ENCODE measurements around the gene ANGEL2.

The ANGEL2 gene

GRCh38 chr1:212954514-212954913 is 61.2 kb downstream of the ANGEL2 start:
- H3K4me1 ChIP-seq (ENCODE audit: control insufficient read depth, insufficient read depth, low read length) = peaks cover 9% of the 10 kb centered on the region
- H3K36me3 ChIP-seq (ENCODE audit: control insufficient read depth, insufficient read depth, low read length) = no peaks in the 10 kb centered on the region
- no peak overlapping the region for H3K9ac ChIP-seq (ENCODE audit: low read length)
- no peak overlapping the region for H3K4me3 ChIP-seq (ENCODE audit: low read length)
- no peaks in the 10 kb centered on the region for H3K9me3 ChIP-seq (ENCODE audit: control insufficient read depth, low read length)
- H3K27me3 ChIP-seq (ENCODE audit: control insufficient read depth, insufficient read depth, low read length) = peaks cover 28% of the 10 kb centered on the region

- Histone ChIP-seq H3K4me1 (ENCODE audit: control insufficient read depth, insufficient read depth, low read length) (peaks cover 9% of the 10 kb centered on the region), H3K27me3 (ENCODE audit: control insufficient read depth, insufficient read depth, low read length) (peaks cover 34% of the 10 kb centered on the region), H3K9me3 (ENCODE audit: control insufficient read depth, low read length) (no peaks in the 10 kb centered on the region), H3K36me3 (ENCODE audit: control insufficient read depth, insufficient read depth, low read length) (no peaks in the 10 kb centered on the region), H3K9ac (ENCODE audit: low read length) (no peak overlapping the region), H3K4me3 (ENCODE audit: low read length) (no peak overlapping the region)
Observed at GRCh38 chr1:212953321-212953720, 62.3 kb downstream of the ANGEL2 start.

GRCh38 chr1:212952641-212952976 is 63.1 kb downstream of the ANGEL2 start:
- H3K27me3 ChIP-seq (ENCODE audit: control insufficient read depth, insufficient read depth, low read length) = peaks cover 34% of the 10 kb centered on the region
- no peaks in the 10 kb centered on the region for H3K36me3 ChIP-seq (ENCODE audit: control insufficient read depth, insufficient read depth, low read length)
- no peaks in the 10 kb centered on the region for H3K9me3 ChIP-seq (ENCODE audit: control insufficient read depth, low read length)
- H3K4me3 ChIP-seq (ENCODE audit: low read length) = no peak overlapping the region
- no peak overlapping the region for H3K9ac ChIP-seq (ENCODE audit: low read length)
- peaks cover 9% of the 10 kb centered on the region for H3K4me1 ChIP-seq (ENCODE audit: control insufficient read depth, insufficient read depth, low read length)

- H3K36me3 ChIP-seq (ENCODE audit: control insufficient read depth, insufficient read depth, low read length) = no peaks in the 10 kb centered on the region
- H3K27me3 ChIP-seq (ENCODE audit: control insufficient read depth, insufficient read depth, low read length) = peaks cover 34% of the 10 kb centered on the region
- H3K4me3 ChIP-seq (ENCODE audit: low read length) = no peak overlapping the region
- peaks cover 9% of the 10 kb centered on the region for H3K4me1 ChIP-seq (ENCODE audit: control insufficient read depth, insufficient read depth, low read length)
- no peak overlapping the region for H3K9ac ChIP-seq (ENCODE audit: low read length)
- no peaks in the 10 kb centered on the region for H3K9me3 ChIP-seq (ENCODE audit: control insufficient read depth, low read length)
Observed at GRCh38 chr1:212951947-212952640, 63.6 kb downstream of the ANGEL2 start.

- H3K27me3 ChIP-seq (ENCODE audit: control insufficient read depth, insufficient read depth, low read length) = peaks cover 34% of the 10 kb centered on the region
- H3K9ac ChIP-seq (ENCODE audit: low read length) = peak overlapping the region; percentile 1
Observed at GRCh38 chr1:212951126-212951946, 64.3 kb downstream of the ANGEL2 start.

GRCh38 chr1:212950243-212951125 is 65.2 kb downstream of the ANGEL2 start, which contains the start of gene VASH2:
TSS of gene VASH2 (plus strand) at chr1:212950541. CDS start at chr1:212951543, 1,002 bp downstream.
- peaks cover 9% of the 10 kb centered on the region for H3K4me1 ChIP-seq (ENCODE audit: control insufficient read depth, insufficient read depth, low read length)
- peaks cover 34% of the 10 kb centered on the region for H3K27me3 ChIP-seq (ENCODE audit: control insufficient read depth, insufficient read depth, low read length)
- H3K4me3 ChIP-seq (ENCODE audit: low read length) = peak within 1 kb of the TSS; percentile 34
- H3K36me3 ChIP-seq (ENCODE audit: control insufficient read depth, insufficient read depth, low read length) = no peaks in the 10 kb centered on the region
- H3K9ac ChIP-seq (ENCODE audit: low read length) = peak within 1 kb of the TSS; percentile 59
- no peaks in the 10 kb centered on the region for H3K9me3 ChIP-seq (ENCODE audit: control insufficient read depth, low read length)

More at GRCh38 chr1:212951126-212951946, 64.3 kb downstream of the ANGEL2 start:
- Histone ChIP-seq H3K4me1 (ENCODE audit: control insufficient read depth, insufficient read depth, low read length) (peaks cover 9% of the 10 kb centered on the region), H3K36me3 (ENCODE audit: control insufficient read depth, insufficient read depth, low read length) (no peaks in the 10 kb centered on the region), H3K4me3 (ENCODE audit: low read length) (peak overlapping the region; percentile 34), H3K9me3 (ENCODE audit: control insufficient read depth, low read length) (no peaks in the 10 kb centered on the region)

GRCh38 chr1:212949771-212950170 is 65.9 kb downstream of the ANGEL2 start:
- Histone ChIP-seq H3K36me3 (ENCODE audit: control insufficient read depth, insufficient read depth, low read length) (no peaks in the 10 kb centered on the region), H3K27me3 (ENCODE audit: control insufficient read depth, insufficient read depth, low read length) (peaks cover 34% of the 10 kb centered on the region), H3K4me1 (ENCODE audit: control insufficient read depth, insufficient read depth, low read length) (peaks cover 9% of the 10 kb centered on the region), H3K4me3 (ENCODE audit: low read length) (peak overlapping the region; percentile 34), H3K9me3 (ENCODE audit: control insufficient read depth, low read length) (no peaks in the 10 kb centered on the region), H3K9ac (ENCODE audit: low read length) (peak overlapping the region; percentile 59)

GRCh38 chr1:212946872-212947271 is 68.8 kb downstream of the ANGEL2 start:
- Histone ChIP-seq H3K9me3 (ENCODE audit: control insufficient read depth, low read length) (no peaks in the 10 kb centered on the region), H3K4me1 (ENCODE audit: control insufficient read depth, insufficient read depth, low read length) (peaks cover 9% of the 10 kb centered on the region), H3K27me3 (ENCODE audit: control insufficient read depth, insufficient read depth, low read length) (peaks cover 25% of the 10 kb centered on the region), H3K4me3 (ENCODE audit: low read length) (no peak overlapping the region), H3K9ac (ENCODE audit: low read length) (no peak overlapping the region), H3K36me3 (ENCODE audit: control insufficient read depth, insufficient read depth, low read length) (no peaks in the 10 kb centered on the region)

- H3K4me1 ChIP-seq (ENCODE audit: control insufficient read depth, insufficient read depth, low read length) = peaks cover 5% of the 10 kb centered on the region
- peaks cover 14% of the 10 kb centered on the region for H3K27me3 ChIP-seq (ENCODE audit: control insufficient read depth, insufficient read depth, low read length)
- no peaks in the 10 kb centered on the region for H3K9me3 ChIP-seq (ENCODE audit: control insufficient read depth, low read length)
- no peak overlapping the region for H3K9ac ChIP-seq (ENCODE audit: low read length)
- no peaks in the 10 kb centered on the region for H3K36me3 ChIP-seq (ENCODE audit: control insufficient read depth, insufficient read depth, low read length)
- H3K4me3 ChIP-seq (ENCODE audit: low read length) = no peak overlapping the region
Observed at GRCh38 chr1:212945463-212946160, 70.1 kb downstream of the ANGEL2 start.

GRCh38 chr1:212945056-212945455 is 70.6 kb downstream of the ANGEL2 start:
- H3K4me1 ChIP-seq (ENCODE audit: control insufficient read depth, insufficient read depth, low read length) = peaks cover 4% of the 10 kb centered on the region
- H3K36me3 ChIP-seq (ENCODE audit: control insufficient read depth, insufficient read depth, low read length) = no peaks in the 10 kb centered on the region
- no peak overlapping the region for H3K9ac ChIP-seq (ENCODE audit: low read length)
- H3K9me3 ChIP-seq (ENCODE audit: control insufficient read depth, low read length) = no peaks in the 10 kb centered on the region
- peaks cover 12% of the 10 kb centered on the region for H3K27me3 ChIP-seq (ENCODE audit: control insufficient read depth, insufficient read depth, low read length)
- H3K4me3 ChIP-seq (ENCODE audit: low read length) = no peak overlapping the region

GRCh38 chr1:212944229-212944901 is 71.3 kb downstream of the ANGEL2 start:
- Histone ChIP-seq H3K4me3 (ENCODE audit: low read length) (no peak overlapping the region), H3K27me3 (ENCODE audit: control insufficient read depth, insufficient read depth, low read length) (peaks cover 5% of the 10 kb centered on the region), H3K9me3 (ENCODE audit: control insufficient read depth, low read length) (no peaks in the 10 kb centered on the region), H3K4me1 (ENCODE audit: control insufficient read depth, insufficient read depth, low read length) (no peaks in the 10 kb centered on the region), H3K9ac (ENCODE audit: low read length) (no peak overlapping the region), H3K36me3 (ENCODE audit: control insufficient read depth, insufficient read depth, low read length) (no peaks in the 10 kb centered on the region)

Data from mucosa of stomach (tissue), 1 donor.